ENCODE measurements around the gene ALOX15.
"Not testable (repeated sequence)": the region's sequence is repeated elsewhere in the genome, so short reads cannot be mapped to it uniquely, and the experiment has no call there.

The ALOX15 gene

GRCh38 chr17:4641297-4642195 lies at the start of gene ALOX15:
TSS of gene ALOX15 (minus strand) at chr17:4641678. CDS start at chr17:4641651, 27 bp downstream.
- DNase-seq (ENCODE audit: low spot score), result no peak

- DNase-seq (ENCODE audit: low spot score), result no peak
These were observed 49.3 kb upstream of the ALOX15 start for GRCh38 chr17:4690745-4691144.

- DNase-seq (ENCODE audit: low spot score), result not testable (repeated sequence)
These were observed 48.4 kb upstream of the ALOX15 start for GRCh38 chr17:4689872-4690271.

GRCh38 chr17:4683739-4684138 lies 42.3 kb upstream of the ALOX15 start:
- not testable (repeated sequence) for DNase-seq (ENCODE audit: low spot score)

GRCh38 chr17:4679658-4680057 lies 38.2 kb upstream of the ALOX15 start:
- no peak for DNase-seq (ENCODE audit: low spot score)

GRCh38 chr17:4678448-4679026 lies 37.1 kb upstream of the ALOX15 start:
- DNase-seq (ENCODE audit: low spot score), result no peak

GRCh38 chr17:4676791-4677190 lies 35.3 kb upstream of the ALOX15 start:
- DNase-seq (ENCODE audit: low spot score), result no peak

GRCh38 chr17:4675791-4676190 lies 34.3 kb upstream of the ALOX15 start:
- no peak for DNase-seq (ENCODE audit: low spot score)

- no peak for DNase-seq (ENCODE audit: low spot score)
These were observed 33.2 kb upstream of the ALOX15 start for GRCh38 chr17:4674685-4674998.

- DNase-seq (ENCODE audit: low spot score), result no peak
These were observed 32.7 kb upstream of the ALOX15 start for GRCh38 chr17:4673986-4674684.

- no peak for DNase-seq (ENCODE audit: low spot score)
These were observed 31.7 kb upstream of the ALOX15 start for GRCh38 chr17:4673169-4673568.

GRCh38 chr17:4672751-4673150 lies 31.3 kb upstream of the ALOX15 start:
- no peak for DNase-seq (ENCODE audit: low spot score)

- no peak for DNase-seq (ENCODE audit: low spot score)
These were observed 30.7 kb upstream of the ALOX15 start for GRCh38 chr17:4672055-4672630.

- DNase-seq (ENCODE audit: low spot score), result no peak
These were observed 25.7 kb upstream of the ALOX15 start for GRCh38 chr17:4667166-4667565.

- DNase-seq (ENCODE audit: low spot score), result no peak
These were observed 24.8 kb upstream of the ALOX15 start for GRCh38 chr17:4666296-4666695.

- DNase-seq (ENCODE audit: low spot score), result no peak
These were observed 23.5 kb upstream of the ALOX15 start for GRCh38 chr17:4665027-4665426.

- DNase-seq (ENCODE audit: low spot score), result no peak
These were observed 22.8 kb upstream of the ALOX15 start for GRCh38 chr17:4664230-4664629.

GRCh38 chr17:4663711-4664110 lies 22.2 kb upstream of the ALOX15 start:
- no peak for DNase-seq (ENCODE audit: low spot score)

GRCh38 chr17:4658478-4659305 lies 17.2 kb upstream of the ALOX15 start:
- DNase-seq (ENCODE audit: low spot score), result no peak

GRCh38 chr17:4657678-4658077 lies 16.2 kb upstream of the ALOX15 start:
- no peak for DNase-seq (ENCODE audit: low spot score)

GRCh38 chr17:4655933-4656332 lies 14.5 kb upstream of the ALOX15 start:
- DNase-seq (ENCODE audit: low spot score), result not testable (repeated sequence)

GRCh38 chr17:4652997-4653396 lies 11.5 kb upstream of the ALOX15 start:
- no peak for DNase-seq (ENCODE audit: low spot score)
